ENCODE measurements around the gene ASPHD1.

Gene ASPHD1

DNA sequence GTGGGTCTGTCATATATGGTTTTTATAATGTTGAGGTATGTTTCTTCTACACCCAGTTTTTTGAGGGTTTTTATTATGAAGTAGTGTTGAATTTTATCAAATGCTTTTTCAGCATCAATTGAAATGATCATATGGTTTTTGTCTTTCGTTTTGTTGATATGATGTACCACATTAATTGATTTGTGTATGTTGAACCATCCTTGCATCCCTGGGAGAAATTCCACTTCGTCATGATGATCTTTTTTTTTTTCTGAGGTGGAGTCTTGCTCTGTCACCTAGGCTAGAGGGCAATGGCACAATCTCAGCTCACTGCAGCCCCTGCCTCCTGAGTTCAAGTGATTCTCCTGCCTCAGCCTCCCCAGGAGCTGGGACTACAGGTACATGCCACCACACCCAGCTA lies 47.6 kb downstream of the ASPHD1 start:
- TF ChIP-seq JUND (IDR thresholded peaks at IDR 0.05; ENCODE audit: low read depth) = no peak
- in situ Hi-C loops (cut with HindIII; ENCODE audit: low pct_unique_long_range_greater_than_20kb, low sequenced_read_pairs) = no loop called here

DNA sequence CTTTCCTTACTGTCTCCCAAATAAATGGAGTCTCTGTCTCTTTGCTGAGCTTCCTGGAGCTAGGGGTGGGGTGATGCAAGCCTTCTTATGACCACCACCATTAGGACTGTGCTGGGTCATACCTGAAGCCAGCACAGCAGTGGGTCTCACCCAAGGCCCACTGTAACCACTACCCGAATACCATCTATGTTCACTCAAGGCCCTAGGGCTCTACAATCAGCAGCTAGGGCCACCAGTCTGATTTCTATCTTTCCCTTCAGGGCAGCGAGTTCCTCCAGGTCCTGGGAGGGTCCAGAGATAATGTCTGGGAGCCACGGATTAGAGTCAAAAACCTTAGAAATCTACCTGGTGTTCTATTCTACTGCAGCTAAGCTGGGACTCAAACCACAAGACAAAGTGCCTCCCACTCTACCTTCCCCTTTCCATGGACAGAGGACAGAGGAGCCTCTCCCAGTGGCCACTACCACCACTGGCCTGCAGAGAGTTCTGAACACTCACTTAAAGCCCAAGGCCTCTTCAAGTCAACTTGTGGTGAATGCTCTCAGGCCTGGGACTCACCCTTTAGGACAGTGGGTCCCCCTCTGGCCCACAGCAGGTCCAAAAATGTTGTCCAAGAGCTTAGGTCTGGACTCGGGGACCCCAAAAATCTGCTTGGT lies 50.6 kb downstream of the ASPHD1 start:
- no peak for TF ChIP-seq JUND (IDR thresholded peaks at IDR 0.05; ENCODE audit: low read depth)
- in situ Hi-C loops (cut with HindIII; ENCODE audit: low pct_unique_long_range_greater_than_20kb, low sequenced_read_pairs) = no loop called here
- no peak for DNase-seq (ENCODE audit: low read depth in 1 of 2, low spot score in 1 of 2)

More for the DNA sequence above, 47.6 kb downstream of the ASPHD1 start:
- no peak for DNase-seq (ENCODE audit: low read depth in 1 of 2, low spot score in 1 of 2)

DNA sequence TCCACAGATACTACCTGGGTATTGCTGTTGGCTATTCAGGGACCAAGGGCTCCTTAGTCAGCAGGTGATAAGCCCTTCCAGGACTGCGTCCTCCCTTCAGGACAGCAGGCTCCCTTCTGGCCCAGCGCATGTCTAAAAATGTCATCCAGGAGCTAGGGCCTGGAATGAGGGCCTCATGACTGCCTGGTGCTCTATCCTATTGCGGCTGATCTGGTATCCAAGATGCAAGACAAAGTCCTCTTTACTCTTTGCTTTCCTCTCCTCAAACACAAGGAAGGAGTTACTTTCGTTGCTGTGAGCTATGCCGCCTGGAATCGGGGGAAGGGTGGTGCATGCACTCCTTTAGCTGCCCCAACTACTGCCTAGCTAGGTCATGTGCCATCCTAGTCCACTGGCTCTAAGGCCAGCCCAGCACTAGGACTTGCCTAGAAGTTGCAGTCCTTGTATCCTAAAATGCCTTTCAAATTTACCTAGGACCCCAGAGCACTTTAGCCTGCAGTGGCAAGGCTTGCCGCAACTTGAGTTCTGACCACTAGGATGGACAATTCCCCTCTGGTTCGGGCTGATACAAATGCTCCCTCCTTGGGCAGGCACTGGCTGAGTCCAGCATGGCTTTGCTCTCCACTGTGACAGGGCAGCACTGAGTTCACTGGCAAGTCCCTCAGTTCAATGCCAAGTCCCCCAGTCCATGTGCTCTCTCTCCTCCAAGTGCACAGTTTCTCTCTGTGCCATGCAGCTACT lies 51.5 kb downstream of the ASPHD1 start:
- in situ Hi-C loops (cut with HindIII; ENCODE audit: low pct_unique_long_range_greater_than_20kb, low sequenced_read_pairs) = no loop called here
- no peak for DNase-seq (ENCODE audit: low read depth in 1 of 2, low spot score in 1 of 2)
- no peak for TF ChIP-seq JUND (IDR thresholded peaks at IDR 0.05; ENCODE audit: low read depth)
